ENCODE measurements around the gene SFPQ.

GRCh38 chr1:35229587-35230360 lies 36.8 kb upstream of the SFPQ start:
- TF ChIP-seq REST (IDR thresholded peaks at IDR 0.05; ENCODE audit: low read depth) = no peak
- TF ChIP-seq YY1 (IDR thresholded peaks at IDR 0.05; ENCODE audit: low read depth) = no peak
- TF ChIP-seq, protein P1, sequence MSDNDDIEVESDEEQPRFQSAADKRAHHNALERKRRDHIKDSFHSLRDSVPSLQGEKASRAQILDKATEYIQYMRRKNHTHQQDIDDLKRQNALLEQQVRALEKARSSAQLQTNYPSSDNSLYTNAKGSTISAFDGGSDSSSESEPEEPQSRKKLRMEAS (IDR thresholded peaks at IDR 0.05) = no peak
- TF ChIP-seq CREB1 (IDR thresholded peaks at IDR 0.05; ENCODE audit: low read depth) = no peak
- no peak for TF ChIP-seq TAF1 (IDR thresholded peaks at IDR 0.05; ENCODE audit: low read depth)
- TF ChIP-seq FOXM1 (IDR thresholded peaks at IDR 0.05; ENCODE audit: borderline replicate concordance, low read depth) = no peak
- no peak for TF ChIP-seq CEBPB (IDR thresholded peaks at IDR 0.05)
- TF ChIP-seq EGR1 (IDR thresholded peaks at IDR 0.05) = no peak
- TF ChIP-seq ZBTB7A (IDR thresholded peaks at IDR 0.05; ENCODE audit: low read depth) = no peak
- no peak for TF ChIP-seq EP300 (IDR thresholded peaks at IDR 0.05; ENCODE audit: borderline replicate concordance)

All from Ishikawa (cell line).